ENCODE measurements around the gene KCNT1.
A peak's percentile ranks its signal among the peaks of the same experiment; 100 is the strongest.

Gene KCNT1

GRCh38 chr9:135821116-135821515, 119.1 kb downstream of the KCNT1 start:
- Histone ChIP-seq H3K4me2 (no peak overlapping the region), H3K4me1 (no peaks in the 10 kb centered on the region), H4K20me1 (peaks cover 90% of the 10 kb centered on the region), H3K27me3 (no peaks in the 10 kb centered on the region), H3K9me3 (no peaks in the 10 kb centered on the region), H3K4me3 (no peak overlapping the region), H3K9ac (no peak overlapping the region), H3K36me3 (peaks cover 100% of the 10 kb centered on the region), H3K27ac (no peak overlapping the region)
- TF ChIP-seq Cebpa-rat (IDR thresholded peaks at IDR 0.05): no peak

- Histone ChIP-seq H3K9me3 (no peaks in the 10 kb centered on the region), H3K4me3 (no peak overlapping the region), H3K27me3 (no peaks in the 10 kb centered on the region), H3K27ac (no peak overlapping the region), H3K4me2 (no peak overlapping the region), H3K9ac (no peak overlapping the region), H3K4me1 (no peaks in the 10 kb centered on the region), H3K36me3 (peaks cover 100% of the 10 kb centered on the region), H4K20me1 (peaks cover 90% of the 10 kb centered on the region)
- no peak for TF ChIP-seq Cebpa-rat (IDR thresholded peaks at IDR 0.05)
These were observed 119.9 kb downstream of the KCNT1 start for GRCh38 chr9:135821733-135822373.

- Histone ChIP-seq H3K27me3 (no peaks in the 10 kb centered on the region), H3K4me2 (no peak overlapping the region), H3K9ac (no peak overlapping the region), H3K36me3 (peaks cover 100% of the 10 kb centered on the region), H3K27ac (no peak overlapping the region), H3K9me3 (no peaks in the 10 kb centered on the region), H3K4me3 (no peak overlapping the region), H3K4me1 (no peaks in the 10 kb centered on the region), H4K20me1 (peaks cover 90% of the 10 kb centered on the region)
- TF ChIP-seq Cebpa-rat (IDR thresholded peaks at IDR 0.05): no peak
These were observed 120.4 kb downstream of the KCNT1 start for GRCh38 chr9:135822374-135822755.

GRCh38 chr9:135823036-135823435, 121.1 kb downstream of the KCNT1 start:
- Histone ChIP-seq H3K27me3 (no peaks in the 10 kb centered on the region), H3K9ac (no peak overlapping the region), H3K4me2 (no peak overlapping the region), H3K9me3 (no peaks in the 10 kb centered on the region), H3K4me3 (no peak overlapping the region), H3K4me1 (no peaks in the 10 kb centered on the region), H4K20me1 (peaks cover 97% of the 10 kb centered on the region), H3K27ac (no peak overlapping the region), H3K36me3 (peaks cover 100% of the 10 kb centered on the region)
- no peak for TF ChIP-seq Cebpa-rat (IDR thresholded peaks at IDR 0.05)

- Histone ChIP-seq H3K4me1 (peaks cover 9% of the 10 kb centered on the region), H3K4me2 (no peak overlapping the region), H3K9ac (no peak overlapping the region), H3K4me3 (no peak overlapping the region), H3K27me3 (no peaks in the 10 kb centered on the region), H3K9me3 (peaks cover 13% of the 10 kb centered on the region), H3K27ac (no peak overlapping the region), H3K36me3 (peaks cover 93% of the 10 kb centered on the region), H4K20me1 (peaks cover 91% of the 10 kb centered on the region)
- TF ChIP-seq Cebpa-rat (IDR thresholded peaks at IDR 0.05): no peak
These were observed 123.6 kb downstream of the KCNT1 start for GRCh38 chr9:135825435-135826187.

- Histone ChIP-seq H3K27me3 (no peaks in the 10 kb centered on the region), H3K27ac (no peak overlapping the region), H3K4me2 (no peak overlapping the region), H3K4me3 (no peak overlapping the region), H3K9ac (no peak overlapping the region), H3K36me3 (peaks cover 92% of the 10 kb centered on the region), H3K9me3 (peaks cover 13% of the 10 kb centered on the region), H4K20me1 (peaks cover 91% of the 10 kb centered on the region), H3K4me1 (peaks cover 14% of the 10 kb centered on the region)
- TF ChIP-seq Cebpa-rat (IDR thresholded peaks at IDR 0.05): no peak
These were observed 124.2 kb downstream of the KCNT1 start for GRCh38 chr9:135826188-135826545.

GRCh38 chr9:135827301-135827700, 125.3 kb downstream of the KCNT1 start:
- Histone ChIP-seq H3K4me2 (no peak overlapping the region), H3K27me3 (no peaks in the 10 kb centered on the region), H3K4me3 (no peak overlapping the region), H3K36me3 (peaks cover 81% of the 10 kb centered on the region), H3K4me1 (peaks cover 16% of the 10 kb centered on the region), H3K9ac (no peak overlapping the region), H4K20me1 (peaks cover 90% of the 10 kb centered on the region), H3K27ac (no peak overlapping the region), H3K9me3 (peaks cover 13% of the 10 kb centered on the region)
- TF ChIP-seq Cebpa-rat (IDR thresholded peaks at IDR 0.05): no peak

- no peak overlapping the region for H3K9ac ChIP-seq
- H3K4me2 ChIP-seq: no peak overlapping the region
- no peak for TF ChIP-seq Cebpa-rat (IDR thresholded peaks at IDR 0.05)
- no peak overlapping the region for H3K27ac ChIP-seq
- H3K9me3 ChIP-seq: peaks cover 13% of the 10 kb centered on the region
- H3K36me3 ChIP-seq: peaks cover 74% of the 10 kb centered on the region
- H3K4me1 ChIP-seq: peaks cover 16% of the 10 kb centered on the region
- H3K27me3 ChIP-seq: no peaks in the 10 kb centered on the region
- no peak overlapping the region for H3K4me3 ChIP-seq
- peaks cover 90% of the 10 kb centered on the region for H4K20me1 ChIP-seq
These were observed 126.0 kb downstream of the KCNT1 start for GRCh38 chr9:135827866-135828580.

- Histone ChIP-seq H3K9ac (no peak overlapping the region), H3K4me1 (peaks cover 20% of the 10 kb centered on the region), H3K36me3 (peaks cover 69% of the 10 kb centered on the region), H3K4me2 (no peak overlapping the region), H3K4me3 (no peak overlapping the region), H3K9me3 (peaks cover 13% of the 10 kb centered on the region), H4K20me1 (peaks cover 87% of the 10 kb centered on the region), H3K27me3 (no peaks in the 10 kb centered on the region), H3K27ac (no peak overlapping the region)
- no peak for TF ChIP-seq Cebpa-rat (IDR thresholded peaks at IDR 0.05)
These were observed 126.7 kb downstream of the KCNT1 start for GRCh38 chr9:135828656-135829055.

- Histone ChIP-seq H3K9me3 (peaks cover 13% of the 10 kb centered on the region), H3K27ac (no peak overlapping the region), H3K9ac (no peak overlapping the region), H3K36me3 (peaks cover 69% of the 10 kb centered on the region), H3K4me1 (peaks cover 25% of the 10 kb centered on the region), H3K4me2 (peak overlapping the region; percentile 12), H4K20me1 (peaks cover 87% of the 10 kb centered on the region), H3K27me3 (no peaks in the 10 kb centered on the region), H3K4me3 (no peak overlapping the region)
- TF ChIP-seq Cebpa-rat (IDR thresholded peaks at IDR 0.05): no peak
These were observed 128.5 kb downstream of the KCNT1 start for GRCh38 chr9:135830496-135830895.

Data from BLaER1 (cell line).